ENCODE results near the gene DPF1. TPM values are rescaled to one million over a fixed set of nuclear protein-coding genes. Genes with fewer than 3 reads are reported as not detected.

Gene DPF1
- total RNA-seq, 2 donors from 2014 or later: not detected

DNA sequence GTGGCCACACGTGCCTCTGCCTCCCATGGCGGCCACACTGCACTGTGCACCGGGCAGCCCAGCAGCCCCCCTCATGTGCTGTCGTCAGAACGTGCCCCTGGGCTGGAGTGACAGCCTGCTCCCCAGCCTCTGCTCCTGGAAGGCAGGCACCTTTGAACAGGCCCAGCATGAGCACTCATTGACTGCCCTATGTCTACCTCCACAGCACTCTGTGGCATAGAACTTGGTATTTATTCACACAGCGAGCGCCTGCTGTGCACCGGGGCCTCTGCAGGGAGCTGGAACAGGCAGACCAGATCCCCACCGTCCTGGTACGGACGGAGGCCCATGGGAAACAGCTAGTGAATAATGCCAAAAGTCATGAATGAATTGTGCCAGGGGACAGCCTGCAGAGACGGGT is 53.7 kb downstream of the DPF1 start:
- TF ChIP-seq, protein P1, sequence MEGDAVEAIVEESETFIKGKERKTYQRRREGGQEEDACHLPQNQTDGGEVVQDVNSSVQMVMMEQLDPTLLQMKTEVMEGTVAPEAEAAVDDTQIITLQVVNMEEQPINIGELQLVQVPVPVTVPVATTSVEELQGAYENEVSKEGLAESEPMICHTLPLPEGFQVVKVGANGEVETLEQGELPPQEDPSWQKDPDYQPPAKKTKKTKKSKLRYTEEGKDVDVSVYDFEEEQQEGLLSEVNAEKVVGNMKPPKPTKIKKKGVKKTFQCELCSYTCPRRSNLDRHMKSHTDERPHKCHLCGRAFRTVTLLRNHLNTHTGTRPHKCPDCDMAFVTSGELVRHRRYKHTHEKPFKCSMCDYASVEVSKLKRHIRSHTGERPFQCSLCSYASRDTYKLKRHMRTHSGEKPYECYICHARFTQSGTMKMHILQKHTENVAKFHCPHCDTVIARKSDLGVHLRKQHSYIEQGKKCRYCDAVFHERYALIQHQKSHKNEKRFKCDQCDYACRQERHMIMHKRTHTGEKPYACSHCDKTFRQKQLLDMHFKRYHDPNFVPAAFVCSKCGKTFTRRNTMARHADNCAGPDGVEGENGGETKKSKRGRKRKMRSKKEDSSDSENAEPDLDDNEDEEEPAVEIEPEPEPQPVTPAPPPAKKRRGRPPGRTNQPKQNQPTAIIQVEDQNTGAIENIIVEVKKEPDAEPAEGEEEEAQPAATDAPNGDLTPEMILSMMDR (IDR thresholded peaks at IDR 0.05): no peak
- no peak overlapping the region for H3K4me3 ChIP-seq
- peaks cover under 1% of the 10 kb centered on the region for H3K36me3 ChIP-seq

DNA sequence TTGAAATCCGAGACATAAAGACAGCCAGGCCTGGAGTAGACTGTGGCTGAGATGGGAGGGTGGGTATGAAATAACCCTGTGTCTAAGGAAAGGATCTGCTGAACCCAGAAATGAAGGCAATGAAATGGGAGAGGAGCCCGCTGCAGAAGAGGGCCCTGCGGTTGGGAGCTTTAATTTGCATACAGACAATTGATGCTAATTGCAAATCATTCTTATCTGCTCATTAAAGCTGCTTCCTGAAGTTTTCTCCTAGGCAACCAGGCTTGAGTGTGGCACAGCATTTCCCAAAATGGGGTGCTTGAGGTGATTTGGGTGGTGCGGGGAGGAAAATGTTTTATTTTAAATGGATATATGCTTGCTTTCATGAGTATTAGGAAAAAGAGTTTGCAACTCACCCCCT is 55.4 kb downstream of the DPF1 start:
- TF ChIP-seq, protein P1 (IDR thresholded peaks at IDR 0.05): no peak
- Histone ChIP-seq H3K36me3 (peaks cover 14% of the 10 kb centered on the region), H3K4me3 (no peak overlapping the region), H3K27me3 (no peaks in the 10 kb centered on the region), H3K27ac (no peak overlapping the region), H3K4me1 (peaks cover 0 to 2% of the 10 kb centered on the region in 2 donors), H3K9me3 (no peaks in the 10 kb centered on the region)
- no peak for DNase-seq (ENCODE audit: low spot score)

More for the DNA sequence above, 53.7 kb downstream of the DPF1 start:
- H3K4me1 ChIP-seq: peaks cover 0 to 5% of the 10 kb centered on the region in 2 donors
- no peak for DNase-seq (ENCODE audit: low spot score)
- no peak overlapping the region for H3K27ac ChIP-seq
- H3K27me3 ChIP-seq: no peaks in the 10 kb centered on the region
- H3K9me3 ChIP-seq: no peaks in the 10 kb centered on the region

DNA sequence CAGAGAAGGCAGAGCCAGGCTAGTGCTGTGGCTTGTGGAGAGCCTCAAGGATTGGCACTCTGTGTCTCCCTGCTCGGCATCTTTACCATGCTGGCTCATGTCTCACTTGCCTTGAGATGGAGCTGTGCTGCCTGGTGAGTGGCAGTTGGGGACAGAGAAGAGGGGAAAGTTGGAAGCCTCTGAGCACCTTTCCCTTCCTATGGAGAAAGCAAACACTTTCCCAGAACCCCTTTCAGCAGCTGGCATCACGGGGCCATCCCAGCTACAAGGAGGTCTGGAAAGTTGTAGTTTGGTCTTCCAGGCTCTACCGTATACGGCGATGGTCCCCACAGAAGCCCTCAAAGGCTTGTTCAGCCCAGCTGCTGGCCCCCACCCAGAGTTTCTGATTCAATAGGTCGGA is 58.7 kb downstream of the DPF1 start:
- no peaks in the 10 kb centered on the region for H3K27me3 ChIP-seq
- no peak overlapping the region for H3K27ac ChIP-seq
- H3K9me3 ChIP-seq: peaks cover 0 to 14% of the 10 kb centered on the region in 2 donors
- TF ChIP-seq, protein P1 (IDR thresholded peaks at IDR 0.05): no peak
- no peaks in the 10 kb centered on the region for H3K4me1 ChIP-seq
- DNase-seq (ENCODE audit: low spot score): no peak
- peaks cover 26% of the 10 kb centered on the region for H3K36me3 ChIP-seq
- no peak overlapping the region for H3K4me3 ChIP-seq

DNA sequence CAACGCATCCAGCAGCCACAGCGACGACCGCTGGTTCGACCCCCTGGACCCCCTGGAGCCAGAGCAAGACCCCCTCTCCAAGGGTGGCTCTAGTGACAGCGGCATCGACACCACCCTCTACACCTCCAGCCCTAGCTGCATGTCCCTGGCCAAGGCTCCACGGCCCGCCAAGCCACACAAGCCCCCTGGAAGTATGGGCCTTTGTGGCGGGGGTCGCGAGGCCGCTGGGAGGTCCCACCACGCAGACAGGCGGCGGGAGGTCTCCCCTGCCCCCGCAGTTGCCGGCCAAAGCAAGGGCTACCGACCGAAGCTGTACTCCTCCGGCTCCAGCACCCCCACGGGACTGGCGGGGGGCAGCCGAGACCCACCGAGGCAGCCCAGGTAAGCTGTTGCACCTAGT is 59.5 kb downstream of the DPF1 start:
- peaks cover 26% of the 10 kb centered on the region for H3K36me3 ChIP-seq
- no peaks in the 10 kb centered on the region for H3K4me1 ChIP-seq
- H3K4me3 ChIP-seq: no peak overlapping the region
- DNase-seq (ENCODE audit: low spot score): no peak
- no peak overlapping the region for H3K27ac ChIP-seq
- peaks cover 0 to 14% of the 10 kb centered on the region in 2 donors for H3K9me3 ChIP-seq
- TF ChIP-seq, protein P1 (IDR thresholded peaks at IDR 0.05): no peak
- no peaks in the 10 kb centered on the region for H3K27me3 ChIP-seq

DNA sequence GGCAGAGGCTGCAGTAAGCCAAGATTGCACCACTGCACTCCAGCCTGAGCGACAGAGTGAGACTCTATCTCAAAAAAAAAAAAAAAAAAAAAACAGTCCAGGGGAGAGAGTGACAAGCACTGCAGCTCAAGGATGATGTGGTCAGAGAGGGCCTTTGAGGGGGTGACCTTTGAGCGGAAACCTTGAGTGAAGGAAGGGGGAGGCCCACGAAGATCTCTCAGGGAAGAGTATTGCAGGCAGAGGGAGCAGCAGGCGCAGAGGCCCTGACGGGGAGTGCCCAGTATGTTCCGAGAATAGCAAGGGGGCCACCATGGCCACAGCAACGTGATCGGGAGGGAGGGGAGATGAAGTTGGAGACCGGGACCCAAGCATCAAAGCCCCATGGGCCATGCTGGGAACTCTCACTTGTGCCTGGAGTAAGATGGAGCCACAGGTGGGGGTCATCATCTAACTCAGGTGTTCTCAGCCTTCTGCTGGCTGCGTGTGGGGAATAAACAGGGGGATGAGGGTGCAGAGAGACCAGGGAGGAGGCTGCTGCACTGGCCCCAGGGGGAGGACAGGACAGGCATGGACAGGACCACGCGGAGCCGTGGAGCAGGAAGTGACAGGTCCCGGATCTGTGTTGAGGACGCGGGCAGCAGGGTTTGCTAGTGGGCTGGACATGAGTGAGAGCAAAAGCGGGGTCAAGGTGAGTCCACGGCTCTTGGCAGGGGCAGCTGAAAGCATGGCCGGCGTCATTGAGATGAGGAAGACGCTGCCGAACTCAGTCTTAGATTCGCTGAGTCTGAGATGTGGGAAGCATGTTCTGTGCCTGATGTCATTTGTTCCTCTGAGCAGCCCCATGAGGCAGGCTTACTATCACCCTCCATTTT is 60.4 kb downstream of the DPF1 start:
- Histone ChIP-seq H3K27ac (no peak overlapping the region), H3K27me3 (no peaks in the 10 kb centered on the region), H3K36me3 (peaks cover 26% of the 10 kb centered on the region), H3K4me3 (no peak overlapping the region), H3K4me1 (no peaks in the 10 kb centered on the region), H3K9me3 (peaks cover 0 to 14% of the 10 kb centered on the region in 2 donors)
- TF ChIP-seq, protein P1 (IDR thresholded peaks at IDR 0.05): no peak
- no peak for DNase-seq (ENCODE audit: low spot score)
